GM12891 (cell line): ENCODE data around the gene SPHKAP.
"Not testable (repeated sequence)": the region's sequence is repeated elsewhere in the genome, so short reads cannot be mapped to it uniquely, and the experiment has no call there.

ENCODE experiments used
- DNase-seq: peaks from one replicate; pipeline ENCODE4 v3.0.0; 2011; ENCODE audit warnings: low spot score; ENCODE audit not compliant: insufficient read length
- FAIRE-seq: peaks from 2 replicates; lab custom pipeline; 2011; peaks lifted over from hg19 to GRCh38; lab: Jason Lieb, UNC
- PAX5 ChIP-seq: IDR thresholded peaks from 2 replicates; pipeline ENCODE4 v1.6.1; 2011; ENCODE audit warnings: low read length, moderate library complexity, mild to moderate bottlenecking; ENCODE audit not compliant: insufficient read depth, severe bottlenecking
- POLR2A ChIP-seq: IDR thresholded peaks from 2 replicates; pipeline ENCODE4 v1.6.1; 2011; ENCODE audit warnings: low read depth, low read length, control low read depth
- POLR2AphosphoS5 ChIP-seq: IDR thresholded peaks from 2 replicates; pipeline ENCODE4 v1.6.1; 2011; ENCODE audit warnings: low read depth, low read length, control low read depth
- POU2F2 ChIP-seq: IDR thresholded peaks from 2 replicates; pipeline ENCODE4 v1.6.1; 2011; ENCODE audit warnings: low read depth, mild to moderate bottlenecking, control low read depth, low read length, moderate library complexity
- SPI1 ChIP-seq: IDR thresholded peaks from 2 replicates; pipeline ENCODE4 v1.6.1; 2011; ENCODE audit warnings: low read depth, low read length, control low read depth
- TAF1 ChIP-seq: IDR thresholded peaks from 2 replicates; pipeline ENCODE4 v1.6.1; 2011; ENCODE audit warnings: low read depth, low read length, control low read depth

Gene SPHKAP

GRCh38 chr2:227990937-227991336 is 190.6 kb downstream of the SPHKAP start:
- TF ChIP-seq PAX5 (no peak), POU2F2 (no peak), SPI1 (no peak), TAF1 (no peak), POLR2A (no peak), POLR2AphosphoS5 (no peak)
- FAIRE-seq (no peak), DNase-seq (no peak)

DNA sequence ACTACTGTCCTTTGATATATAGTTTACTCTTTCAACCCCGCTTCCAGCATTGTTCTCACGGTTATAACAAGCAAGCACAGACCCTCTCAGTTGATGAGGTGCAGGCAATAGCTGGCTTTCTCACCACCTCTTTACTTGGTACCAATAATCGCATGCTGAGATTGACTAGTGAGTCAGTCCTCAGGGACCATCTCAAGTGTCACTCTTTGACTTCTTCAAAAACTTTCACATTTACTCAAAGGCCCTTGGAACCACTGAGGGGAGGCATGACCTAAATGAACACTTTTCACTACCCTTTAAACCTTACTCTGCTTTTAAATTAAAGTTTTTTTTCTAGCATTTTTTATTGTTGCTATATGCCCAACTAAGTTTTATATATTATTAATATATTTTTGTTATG is 208.2 kb downstream of the SPHKAP start:
- no peak for FAIRE-seq

GRCh38 chr2:227971619-227972230 is 209.8 kb downstream of the SPHKAP start:
- FAIRE-seq, result no peak
- TF ChIP-seq POU2F2 (no peak), PAX5 (no peak), TAF1 (no peak), POLR2A (no peak), POLR2AphosphoS5 (no peak), SPI1 (no peak)
- DNase-seq, result no peak

More for the DNA sequence above, 208.2 kb downstream of the SPHKAP start:
- DNase-seq, result no peak
- TF ChIP-seq POU2F2 (no peak), POLR2AphosphoS5 (no peak), PAX5 (no peak), SPI1 (no peak), TAF1 (no peak), POLR2A (no peak)

GRCh38 chr2:227960317-227960716 is 221.2 kb downstream of the SPHKAP start:
- TF ChIP-seq POLR2A, result no peak
- TF ChIP-seq POLR2AphosphoS5, result no peak
- TF ChIP-seq SPI1, result no peak
- no peak for TF ChIP-seq POU2F2
- no peak for TF ChIP-seq PAX5
- no peak for TF ChIP-seq TAF1
- no peak for FAIRE-seq
- DNase-seq, result no peak

- FAIRE-seq (no peak), DNase-seq (no peak)
- no peak for TF ChIP-seq POLR2AphosphoS5
- no peak for TF ChIP-seq POLR2A
- TF ChIP-seq SPI1, result no peak
- no peak for TF ChIP-seq TAF1
- no peak for TF ChIP-seq PAX5
- no peak for TF ChIP-seq POU2F2
Measured at GRCh38 chr2:227942965-227943364, 238.5 kb downstream of the SPHKAP start.

DNA sequence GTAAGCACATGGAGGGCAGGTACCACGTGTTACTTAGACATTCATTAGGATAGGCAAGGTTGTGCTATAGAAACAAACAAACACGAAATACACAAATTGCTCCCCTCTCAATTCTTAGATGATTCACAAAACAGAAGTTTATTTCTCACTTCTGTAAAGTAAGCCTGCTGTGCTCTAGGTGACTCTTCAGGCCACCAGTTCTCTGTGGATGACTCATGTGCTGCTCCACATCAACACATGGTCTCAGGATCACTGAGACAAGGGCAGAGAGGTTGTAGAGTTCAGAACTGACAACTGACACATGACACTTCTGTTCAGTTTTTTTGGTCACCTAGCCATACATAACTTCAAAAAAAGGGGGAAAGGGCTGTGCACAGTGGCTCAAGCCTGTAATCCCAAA is 239.5 kb downstream of the SPHKAP start:
- DNase-seq (no peak), FAIRE-seq (no peak)
- TF ChIP-seq SPI1 (peak; percentile 61), TAF1 (no peak), POU2F2 (no peak)

GRCh38 chr2:227939271-227940027 is 242.0 kb downstream of the SPHKAP start:
- FAIRE-seq (peak; percentile 40), DNase-seq (no peak)
- TF ChIP-seq SPI1, result no peak
- no peak for TF ChIP-seq TAF1
- no peak for TF ChIP-seq POLR2A
- no peak for TF ChIP-seq PAX5
- no peak for TF ChIP-seq POU2F2
- TF ChIP-seq POLR2AphosphoS5, result no peak

DNA sequence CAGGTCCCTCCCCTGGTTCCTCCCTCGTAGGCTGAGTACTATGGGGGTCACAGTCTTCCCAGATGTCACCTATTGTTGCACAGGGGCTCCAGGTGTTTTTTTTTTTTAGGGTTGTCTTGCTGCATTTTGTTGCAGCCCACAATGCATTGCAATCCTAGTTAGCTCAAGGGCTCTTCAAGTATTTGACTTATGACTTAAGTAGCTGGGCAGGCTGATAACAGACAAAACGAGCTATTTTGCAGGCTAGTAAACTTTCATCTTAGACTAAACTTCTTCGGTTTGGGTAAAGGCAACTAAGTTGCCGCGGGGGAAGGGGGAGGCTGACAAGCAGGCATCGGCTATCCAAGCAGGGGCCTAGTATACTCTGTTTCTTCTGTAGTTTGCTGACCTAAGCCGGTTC is 245.2 kb downstream of the SPHKAP start:
- not testable (repeated sequence) for DNase-seq, FAIRE-seq

DNA sequence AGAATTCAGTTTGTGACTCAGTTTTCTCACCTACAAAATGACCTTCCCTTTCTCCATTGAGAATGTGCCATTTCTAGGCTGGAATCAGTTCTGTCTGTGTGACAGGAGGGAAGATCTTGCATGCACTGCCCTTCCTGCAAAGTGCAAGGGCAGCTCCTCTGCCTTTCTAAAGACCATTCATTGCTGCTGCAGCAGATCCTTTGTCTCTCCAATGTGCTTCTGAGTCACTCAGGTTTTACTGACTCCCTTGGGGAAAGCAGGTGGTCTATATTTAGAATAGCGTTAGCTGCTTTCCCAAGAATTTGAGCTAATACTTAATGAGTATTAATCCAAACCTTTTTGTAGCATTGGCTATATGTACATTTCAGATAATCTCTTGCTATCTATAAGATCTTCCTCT is 247.6 kb downstream of the SPHKAP start:
- TF ChIP-seq SPI1, result no peak
- TF ChIP-seq TAF1, result no peak
- TF ChIP-seq PAX5, result no peak
- no peak for TF ChIP-seq POLR2A
- no peak for TF ChIP-seq POLR2AphosphoS5
- TF ChIP-seq POU2F2, result no peak
- DNase-seq (no peak), FAIRE-seq (no peak)

DNA sequence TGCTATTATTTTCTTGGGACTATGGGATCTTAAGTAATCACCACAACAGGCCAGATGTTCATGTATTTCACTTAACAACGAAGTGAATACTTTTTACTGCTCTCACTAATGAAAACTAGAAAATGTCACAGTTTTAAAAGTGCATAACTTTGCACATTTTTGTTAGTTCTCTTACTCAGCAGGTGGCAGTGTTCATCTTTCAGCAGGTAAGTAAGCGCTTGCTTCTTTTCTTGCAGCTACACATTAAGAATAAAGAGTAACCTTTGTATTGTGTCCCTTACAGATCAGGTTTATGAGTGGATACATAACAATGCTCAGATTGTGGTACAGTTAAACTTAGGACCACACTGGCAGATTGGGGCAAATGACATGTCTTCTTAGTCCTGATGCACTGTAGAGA is 249.1 kb downstream of the SPHKAP start:
- FAIRE-seq, result no peak
- TF ChIP-seq POU2F2 (no peak), POLR2AphosphoS5 (no peak), PAX5 (no peak)
- no peak for DNase-seq

- DNase-seq (no peak), FAIRE-seq (no peak)
- TF ChIP-seq PAX5, result no peak
- no peak for TF ChIP-seq POLR2A
- TF ChIP-seq POU2F2, result no peak
- no peak for TF ChIP-seq TAF1
- no peak for TF ChIP-seq POLR2AphosphoS5
- TF ChIP-seq SPI1, result 0 out of 2 replicates have a peak, but pooled peaks have one; percentile 5
Measured at GRCh38 chr2:227932001-227932400, 249.5 kb downstream of the SPHKAP start.
